ENCODE measurements around the gene KNCN.
A peak's percentile ranks its signal among the peaks of the same experiment; 100 is the strongest.

The KNCN gene

GRCh38 chr1:46527474-46528296, 23.8 kb downstream of the KNCN start:
- TF ChIP-seq CTCF (conservative IDR thresholded peaks at IDR 0.05) = peak; percentile 96
- no peak overlapping the region for H3K27ac ChIP-seq

GRCh38 chr1:46526691-46527291, 24.7 kb downstream of the KNCN start:
- no peak for TF ChIP-seq CTCF (conservative IDR thresholded peaks at IDR 0.05)
- H3K27ac ChIP-seq = no peak overlapping the region

- TF ChIP-seq CTCF (conservative IDR thresholded peaks at IDR 0.05) = no peak
- H3K27ac ChIP-seq = no peak overlapping the region
Observed at GRCh38 chr1:46526013-46526690, 25.3 kb downstream of the KNCN start.

GRCh38 chr1:46525253-46525983, 26.0 kb downstream of the KNCN start:
- TF ChIP-seq CTCF (conservative IDR thresholded peaks at IDR 0.05) = no peak
- no peak overlapping the region for H3K27ac ChIP-seq

- H3K27ac ChIP-seq = no peak overlapping the region
- no peak for TF ChIP-seq CTCF (conservative IDR thresholded peaks at IDR 0.05)
Observed at GRCh38 chr1:46524843-46525242, 26.6 kb downstream of the KNCN start.

- no peak overlapping the region for H3K27ac ChIP-seq
- TF ChIP-seq CTCF (conservative IDR thresholded peaks at IDR 0.05) = no peak
Observed at GRCh38 chr1:46523496-46524353, 27.7 kb downstream of the KNCN start.
